ENCODE measurements around the gene GRM2.

Gene GRM2
- total RNA-seq, result 3.5 to 6.2 (median 5.7) reads per million in 3 donors

- no peak within 1 kb of the TSS for H3K4me3 ChIP-seq (ENCODE audit: insufficient read depth, low read depth, low read length, poor library complexity, severe bottlenecking)
These were observed at the start of gene GRM2 for GRCh38 chr3:51706788-51707731. GRM2 (plus strand) TSS chr3:51707068; CDS start chr3:51708984, 1,916 bp downstream.

GRCh38 chr3:51657234-51657633, 49.6 kb upstream of the GRM2 start:
- Histone ChIP-seq H3K27me3 (replicated peaks; ENCODE audit: control insufficient read depth, insufficient read depth, low read length, poor library complexity, severe bottlenecking) (no peaks in the 10 kb centered on the region), H3K4me1 (ENCODE audit: control insufficient read depth, insufficient read depth, low read length, poor library complexity, severe bottlenecking) (no peaks in the 10 kb centered on the region), H3K4me3 (ENCODE audit: insufficient read depth, low read depth, low read length, poor library complexity, severe bottlenecking) (no peak overlapping the region), H3K36me3 (ENCODE audit: control insufficient read depth, insufficient read depth, low read length) (peaks cover 39% of the 10 kb centered on the region), H3K9me3 (ENCODE audit: control insufficient read depth, low read length) (no peaks in the 10 kb centered on the region), H3K27ac (ENCODE audit: insufficient read depth, low read length, poor library complexity, severe bottlenecking) (no peak overlapping the region)
- DNase-seq, result no peak

More at GRCh38 chr3:51706788-51707731, at the start of gene GRM2:
- H3K9me3 ChIP-seq (ENCODE audit: control insufficient read depth, low read length), result no peaks in the 10 kb centered on the region
- no peak for DNase-seq
- peaks cover 21% of the 10 kb centered on the region for H3K36me3 ChIP-seq (ENCODE audit: control insufficient read depth, insufficient read depth, low read length)
- no peaks in the 10 kb centered on the region for H3K27me3 ChIP-seq (replicated peaks; ENCODE audit: control insufficient read depth, insufficient read depth, low read length, poor library complexity, severe bottlenecking)
- H3K4me1 ChIP-seq (ENCODE audit: control insufficient read depth, insufficient read depth, low read length, poor library complexity, severe bottlenecking), result no peaks in the 10 kb centered on the region
- no peak within 1 kb of the TSS for H3K27ac ChIP-seq (ENCODE audit: insufficient read depth, low read length, poor library complexity, severe bottlenecking)

GRCh38 chr3:51659942-51660341, 46.9 kb upstream of the GRM2 start:
- Histone ChIP-seq H3K27ac (ENCODE audit: insufficient read depth, low read length, poor library complexity, severe bottlenecking) (no peak overlapping the region), H3K4me1 (ENCODE audit: control insufficient read depth, insufficient read depth, low read length, poor library complexity, severe bottlenecking) (no peaks in the 10 kb centered on the region), H3K4me3 (ENCODE audit: insufficient read depth, low read depth, low read length, poor library complexity, severe bottlenecking) (no peak overlapping the region), H3K27me3 (replicated peaks; ENCODE audit: control insufficient read depth, insufficient read depth, low read length, poor library complexity, severe bottlenecking) (no peaks in the 10 kb centered on the region), H3K36me3 (ENCODE audit: control insufficient read depth, insufficient read depth, low read length) (peaks cover 49% of the 10 kb centered on the region), H3K9me3 (ENCODE audit: control insufficient read depth, low read length) (no peaks in the 10 kb centered on the region)
- no peak for DNase-seq

GRCh38 chr3:51662456-51662855, 44.4 kb upstream of the GRM2 start:
- no peaks in the 10 kb centered on the region for H3K4me1 ChIP-seq (ENCODE audit: control insufficient read depth, insufficient read depth, low read length, poor library complexity, severe bottlenecking)
- no peak overlapping the region for H3K27ac ChIP-seq (ENCODE audit: insufficient read depth, low read length, poor library complexity, severe bottlenecking)
- no peak for DNase-seq
- no peaks in the 10 kb centered on the region for H3K27me3 ChIP-seq (replicated peaks; ENCODE audit: control insufficient read depth, insufficient read depth, low read length, poor library complexity, severe bottlenecking)
- H3K4me3 ChIP-seq (ENCODE audit: insufficient read depth, low read depth, low read length, poor library complexity, severe bottlenecking), result no peak overlapping the region
- no peaks in the 10 kb centered on the region for H3K9me3 ChIP-seq (ENCODE audit: control insufficient read depth, low read length)
- H3K36me3 ChIP-seq (ENCODE audit: control insufficient read depth, insufficient read depth, low read length), result peaks cover 36% of the 10 kb centered on the region

- Histone ChIP-seq H3K36me3 (ENCODE audit: control insufficient read depth, insufficient read depth, low read length) (no peaks in the 10 kb centered on the region), H3K9me3 (ENCODE audit: control insufficient read depth, low read length) (no peaks in the 10 kb centered on the region), H3K4me3 (ENCODE audit: insufficient read depth, low read depth, low read length, poor library complexity, severe bottlenecking) (no peak overlapping the region), H3K27ac (ENCODE audit: insufficient read depth, low read length, poor library complexity, severe bottlenecking) (peak overlapping the region; percentile 13), H3K27me3 (replicated peaks; ENCODE audit: control insufficient read depth, insufficient read depth, low read length, poor library complexity, severe bottlenecking) (no peaks in the 10 kb centered on the region), H3K4me1 (ENCODE audit: control insufficient read depth, insufficient read depth, low read length, poor library complexity, severe bottlenecking) (peaks cover 42% of the 10 kb centered on the region)
- no peak for DNase-seq
These were observed 38.1 kb upstream of the GRM2 start for GRCh38 chr3:51668756-51669155.

GRCh38 chr3:51669241-51670052, 37.4 kb upstream of the GRM2 start:
- Histone ChIP-seq H3K9me3 (ENCODE audit: control insufficient read depth, low read length) (no peaks in the 10 kb centered on the region), H3K27me3 (replicated peaks; ENCODE audit: control insufficient read depth, insufficient read depth, low read length, poor library complexity, severe bottlenecking) (no peaks in the 10 kb centered on the region), H3K4me3 (ENCODE audit: insufficient read depth, low read depth, low read length, poor library complexity, severe bottlenecking) (no peak overlapping the region), H3K36me3 (ENCODE audit: control insufficient read depth, insufficient read depth, low read length) (no peaks in the 10 kb centered on the region), H3K4me1 (ENCODE audit: control insufficient read depth, insufficient read depth, low read length, poor library complexity, severe bottlenecking) (peaks cover 47% of the 10 kb centered on the region), H3K27ac (ENCODE audit: insufficient read depth, low read length, poor library complexity, severe bottlenecking) (peak overlapping the region; percentile 81)
- peak; percentile 56 to 74 (median 66) for DNase-seq

GRCh38 chr3:51670053-51670822, 36.6 kb upstream of the GRM2 start:
- Histone ChIP-seq H3K9me3 (ENCODE audit: control insufficient read depth, low read length) (no peaks in the 10 kb centered on the region), H3K27ac (ENCODE audit: insufficient read depth, low read length, poor library complexity, severe bottlenecking) (peak overlapping the region; percentile 81), H3K27me3 (replicated peaks; ENCODE audit: control insufficient read depth, insufficient read depth, low read length, poor library complexity, severe bottlenecking) (no peaks in the 10 kb centered on the region), H3K36me3 (ENCODE audit: control insufficient read depth, insufficient read depth, low read length) (no peaks in the 10 kb centered on the region), H3K4me3 (ENCODE audit: insufficient read depth, low read depth, low read length, poor library complexity, severe bottlenecking) (peak overlapping the region; percentile 86), H3K4me1 (ENCODE audit: control insufficient read depth, insufficient read depth, low read length, poor library complexity, severe bottlenecking) (peaks cover 50% of the 10 kb centered on the region)
- DNase-seq, result peak; percentile 41 to 56 (median 50)

GRCh38 chr3:51670823-51671733, 35.8 kb upstream of the GRM2 start, which contains the start of gene TEX264:
TEX264 (plus strand) TSS chr3:51671252; CDS start chr3:51674305, 3,053 bp downstream.
- H3K4me1 ChIP-seq (ENCODE audit: control insufficient read depth, insufficient read depth, low read length, poor library complexity, severe bottlenecking), result peaks cover 58% of the 10 kb centered on the region
- peak; percentile 90 to 95 (median 93) for DNase-seq
- H3K27me3 ChIP-seq (replicated peaks; ENCODE audit: control insufficient read depth, insufficient read depth, low read length, poor library complexity, severe bottlenecking), result no peaks in the 10 kb centered on the region
- peak within 1 kb of the TSS; percentile 86 for H3K4me3 ChIP-seq (ENCODE audit: insufficient read depth, low read depth, low read length, poor library complexity, severe bottlenecking)
- H3K27ac ChIP-seq (ENCODE audit: insufficient read depth, low read length, poor library complexity, severe bottlenecking), result peak within 1 kb of the TSS; percentile 81
- no peaks in the 10 kb centered on the region for H3K36me3 ChIP-seq (ENCODE audit: control insufficient read depth, insufficient read depth, low read length)
- H3K9me3 ChIP-seq (ENCODE audit: control insufficient read depth, low read length), result no peaks in the 10 kb centered on the region
